HG03575 (cell line): Measurements from ENCODE around the gene ADGRE2.

Experiments used
- ATAC-seq: cut with Tn5 transposase; IDR thresholded peaks from one replicate; pipeline ENCODE4 v1.9.1; 2021; ENCODE audit not compliant: unreplicated experiment, insufficient number of reproducible peaks, low FRiP score; ENCODE audit errors: extremely low read depth

ADGRE2 gene

GRCh38 chr19:14763497-14764145 lies 14.7 kb downstream of the ADGRE2 start:
- no peak for ATAC-seq

GRCh38 chr19:14762111-14762510 lies 16.2 kb downstream of the ADGRE2 start:
- ATAC-seq: no peak

GRCh38 chr19:14761607-14762006 lies 16.8 kb downstream of the ADGRE2 start:
- ATAC-seq: no peak

GRCh38 chr19:14758816-14759215 lies 19.5 kb downstream of the ADGRE2 start:
- no peak for ATAC-seq

- ATAC-seq: no peak
Observed at GRCh38 chr19:14748601-14749000, 29.8 kb downstream of the ADGRE2 start.

- no peak for ATAC-seq
Observed at GRCh38 chr19:14746886-14747285, 31.5 kb downstream of the ADGRE2 start.

- ATAC-seq: no peak
Observed at GRCh38 chr19:14735915-14736314, 42.4 kb downstream of the ADGRE2 start.

GRCh38 chr19:14733574-14733973 lies 44.8 kb downstream of the ADGRE2 start:
- no peak for ATAC-seq

- ATAC-seq: no peak
Observed at GRCh38 chr19:14732510-14732909, 45.9 kb downstream of the ADGRE2 start.

- no peak for ATAC-seq
Observed at GRCh38 chr19:14731200-14731599, 47.2 kb downstream of the ADGRE2 start.

GRCh38 chr19:14728595-14728994 lies 49.8 kb downstream of the ADGRE2 start:
- ATAC-seq: no peak

GRCh38 chr19:14722127-14722526 lies 56.2 kb downstream of the ADGRE2 start:
- ATAC-seq: no peak

- ATAC-seq: no peak
Observed at GRCh38 chr19:14719162-14719561, 59.2 kb downstream of the ADGRE2 start.

- ATAC-seq: no peak
Observed at GRCh38 chr19:14718522-14719116, 59.7 kb downstream of the ADGRE2 start.

- no peak for ATAC-seq
Observed at GRCh38 chr19:14715841-14716240, 62.5 kb downstream of the ADGRE2 start.

GRCh38 chr19:14704450-14704849 lies 73.9 kb downstream of the ADGRE2 start:
- ATAC-seq: no peak

- no peak for ATAC-seq
Observed at GRCh38 chr19:14703833-14704232, 74.5 kb downstream of the ADGRE2 start.

- ATAC-seq: no peak
Observed at GRCh38 chr19:14700711-14701375, 77.5 kb downstream of the ADGRE2 start.

GRCh38 chr19:14699641-14700040 lies 78.7 kb downstream of the ADGRE2 start:
- ATAC-seq: no peak

GRCh38 chr19:14695471-14695870 lies 82.9 kb downstream of the ADGRE2 start:
- no peak for ATAC-seq
